HFF-Myc (cell line): ENCODE data around the gene TBX4.

Experiments used
- DNase-seq: peaks from one replicate; pipeline ENCODE4 v3.0.0-alpha.2; 2011; ENCODE audit warnings: low read depth; ENCODE audit errors: extremely low read depth
- H3K4me3 ChIP-seq: replicated peaks from 2 replicates; pipeline ENCODE4 v1.5.1; 2011; ENCODE audit warnings: low read depth, mild to moderate bottlenecking, control low read depth, low read length
- TF ChIP-seq, protein P1 (sequence below): IDR thresholded peaks from 2 replicates; pipeline ENCODE4 v1.5.1; 2012; ENCODE audit warnings: mild to moderate bottlenecking, low read depth, low read length, control low read depth; ENCODE audit errors: missing control alignments

TBX4 gene

DNA sequence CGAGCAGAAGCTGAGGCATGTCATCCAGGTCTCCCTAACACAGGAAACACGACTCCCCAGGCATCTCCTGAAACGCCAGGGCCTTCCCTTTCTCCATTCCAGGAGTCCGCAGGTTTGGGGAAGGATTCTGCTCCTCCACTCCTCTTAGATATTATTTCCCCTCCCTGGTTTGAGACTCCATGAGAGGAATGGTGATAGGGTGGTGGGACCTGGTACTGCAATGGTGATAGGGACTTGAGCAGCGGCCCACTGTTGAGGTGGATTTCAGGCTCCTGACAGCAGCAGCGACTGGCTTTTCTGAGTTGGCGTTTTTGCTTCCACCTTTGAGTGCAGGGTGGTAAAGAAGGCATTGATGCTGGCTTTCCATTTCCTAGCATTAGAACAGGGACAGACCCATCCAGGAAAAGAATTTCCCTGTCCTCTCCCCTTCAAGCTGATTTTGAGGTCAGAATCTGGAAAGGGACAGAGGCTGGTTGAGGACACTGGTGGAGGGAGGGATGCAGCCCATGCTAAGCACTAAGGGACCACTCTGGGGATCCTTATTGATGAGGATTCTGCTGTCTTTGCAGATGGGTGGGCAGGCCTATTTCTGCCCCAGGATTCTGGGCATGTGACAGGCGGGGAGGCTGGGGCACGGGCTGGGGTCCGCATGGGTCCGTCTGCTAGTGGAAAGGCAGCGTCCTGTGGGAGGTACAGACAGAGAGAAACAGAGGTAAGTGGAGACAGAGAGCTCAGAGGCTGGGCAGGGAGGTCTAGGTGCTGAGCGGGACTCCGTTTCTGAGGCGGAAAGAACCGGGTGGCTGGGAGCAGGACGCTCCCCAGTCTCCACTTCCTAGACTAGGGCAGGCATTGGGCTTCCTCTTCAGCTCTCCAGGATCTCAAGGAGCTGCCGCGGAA lies 1.3 kb upstream of the TBX4 start:
- no peak for DNase-seq
- TF ChIP-seq, protein P1, sequence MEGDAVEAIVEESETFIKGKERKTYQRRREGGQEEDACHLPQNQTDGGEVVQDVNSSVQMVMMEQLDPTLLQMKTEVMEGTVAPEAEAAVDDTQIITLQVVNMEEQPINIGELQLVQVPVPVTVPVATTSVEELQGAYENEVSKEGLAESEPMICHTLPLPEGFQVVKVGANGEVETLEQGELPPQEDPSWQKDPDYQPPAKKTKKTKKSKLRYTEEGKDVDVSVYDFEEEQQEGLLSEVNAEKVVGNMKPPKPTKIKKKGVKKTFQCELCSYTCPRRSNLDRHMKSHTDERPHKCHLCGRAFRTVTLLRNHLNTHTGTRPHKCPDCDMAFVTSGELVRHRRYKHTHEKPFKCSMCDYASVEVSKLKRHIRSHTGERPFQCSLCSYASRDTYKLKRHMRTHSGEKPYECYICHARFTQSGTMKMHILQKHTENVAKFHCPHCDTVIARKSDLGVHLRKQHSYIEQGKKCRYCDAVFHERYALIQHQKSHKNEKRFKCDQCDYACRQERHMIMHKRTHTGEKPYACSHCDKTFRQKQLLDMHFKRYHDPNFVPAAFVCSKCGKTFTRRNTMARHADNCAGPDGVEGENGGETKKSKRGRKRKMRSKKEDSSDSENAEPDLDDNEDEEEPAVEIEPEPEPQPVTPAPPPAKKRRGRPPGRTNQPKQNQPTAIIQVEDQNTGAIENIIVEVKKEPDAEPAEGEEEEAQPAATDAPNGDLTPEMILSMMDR: no peak
- H3K4me3 ChIP-seq: no peak overlapping the region

DNA sequence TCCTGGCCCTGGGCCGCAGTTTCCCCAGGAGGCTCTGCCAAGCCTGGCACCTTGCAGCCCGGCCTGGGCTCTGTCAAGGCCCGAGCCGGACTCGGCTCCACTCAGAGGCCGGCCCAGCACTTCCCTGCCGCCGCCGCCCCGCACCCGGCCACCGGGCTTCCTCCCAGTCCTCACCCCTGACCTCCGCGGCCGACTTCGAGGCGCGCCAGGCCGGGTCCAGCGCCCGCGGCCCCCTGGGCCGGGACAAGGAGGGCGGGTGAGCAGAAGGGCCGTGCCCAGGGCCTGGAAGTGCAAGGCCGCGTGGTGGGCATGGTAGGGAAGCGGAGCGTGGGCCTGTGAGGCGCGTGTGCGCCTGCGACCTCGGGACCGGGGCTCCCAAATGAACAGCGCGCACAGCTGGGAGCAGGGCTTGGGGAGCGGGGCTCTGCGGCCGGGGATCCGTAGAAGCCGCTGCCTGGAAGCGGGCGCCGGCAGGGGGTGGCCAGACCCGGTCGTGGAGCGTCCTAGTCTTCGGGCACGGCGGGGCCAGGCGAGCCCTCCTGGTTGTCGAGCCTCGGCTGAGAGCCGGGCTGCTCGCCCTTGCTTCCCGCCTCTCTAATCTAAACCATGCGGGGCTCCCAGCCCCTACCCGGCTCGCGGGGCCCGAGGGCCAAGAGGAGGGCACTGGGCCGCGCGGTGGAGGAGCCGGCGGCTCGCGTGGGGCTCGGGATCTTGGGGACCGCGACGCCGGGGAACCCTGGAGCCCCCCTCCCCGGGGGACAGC lies 503 bp upstream of the TBX4 start:
- peak overlapping the region; percentile 44 for H3K4me3 ChIP-seq
- TF ChIP-seq, protein P1: no peak
- DNase-seq: no peak

DNA sequence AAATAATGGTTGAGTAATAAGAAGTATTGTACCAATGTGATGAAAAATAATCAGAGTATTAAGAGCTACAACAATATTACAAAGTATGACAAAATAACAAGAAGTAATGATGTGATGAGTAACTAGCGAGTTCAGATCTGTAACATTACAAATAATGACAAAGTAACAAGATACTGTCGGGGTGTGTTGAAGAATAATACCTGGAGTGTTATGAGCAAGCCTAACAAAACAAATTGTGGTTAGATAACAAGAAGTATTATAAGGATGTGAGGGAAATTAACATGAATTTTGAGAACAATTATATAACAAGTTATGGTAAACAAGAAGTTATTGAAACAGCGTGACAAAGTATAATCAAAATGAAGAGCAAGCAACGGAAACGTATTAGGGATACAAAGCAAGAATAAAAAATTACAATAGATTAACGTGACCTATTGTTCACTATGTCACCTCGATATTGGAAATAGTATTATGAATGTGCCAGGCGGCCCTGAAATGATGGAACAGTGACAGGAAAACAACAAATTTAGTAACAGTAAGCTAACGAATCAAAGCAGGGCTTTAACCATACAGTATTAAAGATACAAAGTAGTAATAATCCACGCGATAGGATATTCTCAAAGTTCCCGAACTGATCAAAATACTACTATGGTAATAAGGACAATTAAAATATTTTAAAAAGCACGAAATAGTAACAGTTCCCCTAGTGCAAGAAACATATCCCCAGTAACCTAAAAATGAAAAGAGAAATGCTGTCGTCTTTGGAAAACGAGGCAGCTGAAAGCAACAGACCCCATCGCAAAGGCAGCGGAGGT lies 1.6 kb downstream of the TBX4 start:
- H3K4me3 ChIP-seq: peak overlapping the region; percentile 35
- TF ChIP-seq, protein P1: no peak
- DNase-seq: no peak

DNA sequence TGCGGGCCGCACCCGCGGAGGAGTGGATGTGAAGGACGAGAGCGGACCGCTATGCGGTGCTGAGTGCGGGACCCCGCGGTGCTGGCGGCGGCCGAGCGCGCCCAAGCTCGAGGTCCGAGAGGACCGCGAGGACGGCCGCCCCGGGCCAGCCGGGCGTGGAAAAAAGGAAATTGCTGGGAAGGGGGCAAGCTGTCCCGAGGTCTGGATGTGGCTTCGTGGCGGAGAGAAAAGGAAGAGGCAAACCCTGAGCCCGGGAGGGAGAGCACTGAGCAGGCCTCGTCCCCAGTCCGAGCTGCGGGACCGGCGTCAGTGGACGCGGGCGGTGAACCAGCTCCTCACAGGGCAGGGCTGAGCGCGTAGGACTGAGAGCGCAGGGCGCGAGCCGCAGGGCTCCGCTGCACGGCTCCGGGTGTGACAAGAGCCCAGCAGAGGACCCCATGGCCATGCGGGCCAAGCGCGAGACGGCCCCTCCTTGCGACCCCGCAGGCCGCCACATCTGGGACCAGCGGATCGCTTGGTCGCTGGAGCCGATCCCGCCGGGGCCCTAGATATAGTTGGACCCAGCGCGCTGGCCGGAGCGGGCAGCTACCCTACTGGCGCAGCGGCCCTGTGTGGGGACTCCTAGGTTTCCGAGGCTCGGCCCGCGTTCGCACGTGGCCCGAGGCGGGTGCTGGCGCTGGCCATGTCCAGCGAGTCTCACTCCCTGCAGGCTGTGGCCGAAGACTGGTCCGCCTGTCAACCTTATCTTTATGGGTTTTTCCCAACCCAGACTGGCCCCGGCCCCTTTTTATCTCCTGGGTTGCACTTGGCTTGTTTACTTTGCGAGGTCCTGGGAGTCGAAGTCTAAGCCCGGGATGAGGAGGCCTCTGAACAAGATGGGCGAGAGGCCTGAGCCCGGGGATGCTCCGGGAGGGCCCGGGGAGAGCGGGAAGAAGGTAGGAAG lies 2.4 kb downstream of the TBX4 start:
- DNase-seq: no peak
- TF ChIP-seq, protein P1: no peak
- peak overlapping the region; percentile 35 for H3K4me3 ChIP-seq

DNA sequence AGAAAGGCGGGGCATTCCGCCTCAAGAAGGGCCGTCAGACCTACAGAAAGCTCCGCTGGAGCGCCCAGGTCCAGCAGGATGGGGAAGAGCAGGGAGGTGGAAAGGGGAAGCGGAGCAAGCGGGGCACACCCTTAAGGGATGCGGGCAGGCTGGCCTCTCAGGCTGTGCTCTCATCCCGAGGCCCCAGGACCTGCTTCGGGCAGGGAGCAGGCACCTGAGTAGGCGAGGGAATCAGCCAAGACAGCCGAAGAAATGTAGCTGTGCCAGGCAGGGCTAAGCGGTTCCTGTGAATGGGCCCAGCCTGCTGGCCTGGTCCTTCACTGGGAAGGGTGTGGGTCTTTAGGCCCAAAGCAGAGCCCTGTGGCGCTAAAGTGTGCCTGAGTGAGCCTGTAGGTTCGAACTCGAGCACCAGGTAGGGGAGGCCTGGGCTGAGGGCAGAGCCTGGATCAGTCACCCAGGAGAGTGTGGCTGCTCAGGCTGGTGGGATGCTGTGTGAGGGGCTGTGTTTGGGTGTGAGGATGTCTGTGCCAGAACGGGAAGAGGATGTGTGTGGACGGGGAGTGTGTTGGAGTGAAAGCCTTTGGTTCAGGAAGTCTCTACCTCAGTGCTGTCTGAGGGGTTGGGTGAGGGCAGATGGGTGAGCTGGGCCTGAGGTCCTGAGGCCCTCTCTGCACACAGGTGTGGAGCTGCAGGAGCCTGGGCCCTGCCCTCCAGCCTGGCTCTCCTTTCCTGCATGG lies 3.3 kb downstream of the TBX4 start:
- TF ChIP-seq, protein P1: no peak
- DNase-seq: no peak
- peak overlapping the region; percentile 35 for H3K4me3 ChIP-seq
